IPS-15b (cell line): ENCODE measurements around the gene CFAP92.

ENCODE experiments used
- H3K27me3 ChIP-seq: one replicate; pipeline ENCODE4 v1.6.1; 2013; ENCODE audit warnings: low read length; ENCODE audit not compliant: control insufficient read depth, insufficient read depth
- H3K36me3 ChIP-seq: one replicate; pipeline ENCODE4 v1.6.1; 2013; ENCODE audit warnings: low read length; ENCODE audit not compliant: control insufficient read depth, insufficient read depth
- H3K4me1 ChIP-seq: one replicate; pipeline ENCODE4 v1.6.1; 2013; ENCODE audit warnings: mild to moderate bottlenecking, low read length; ENCODE audit not compliant: control insufficient read depth, insufficient read depth
- H3K4me3 ChIP-seq: one replicate; pipeline ENCODE4 v1.5.1; 2013; ENCODE audit warnings: low read depth, low read length
- H3K9ac ChIP-seq: one replicate; pipeline ENCODE4 v1.6.1; 2013; ENCODE audit warnings: low read depth, mild to moderate bottlenecking, low read length
- H3K9me3 ChIP-seq: one replicate; pipeline ENCODE4 v1.6.1; 2013; ENCODE audit warnings: mild to moderate bottlenecking, low read length; ENCODE audit not compliant: control insufficient read depth, insufficient read depth

CFAP92 gene

DNA sequence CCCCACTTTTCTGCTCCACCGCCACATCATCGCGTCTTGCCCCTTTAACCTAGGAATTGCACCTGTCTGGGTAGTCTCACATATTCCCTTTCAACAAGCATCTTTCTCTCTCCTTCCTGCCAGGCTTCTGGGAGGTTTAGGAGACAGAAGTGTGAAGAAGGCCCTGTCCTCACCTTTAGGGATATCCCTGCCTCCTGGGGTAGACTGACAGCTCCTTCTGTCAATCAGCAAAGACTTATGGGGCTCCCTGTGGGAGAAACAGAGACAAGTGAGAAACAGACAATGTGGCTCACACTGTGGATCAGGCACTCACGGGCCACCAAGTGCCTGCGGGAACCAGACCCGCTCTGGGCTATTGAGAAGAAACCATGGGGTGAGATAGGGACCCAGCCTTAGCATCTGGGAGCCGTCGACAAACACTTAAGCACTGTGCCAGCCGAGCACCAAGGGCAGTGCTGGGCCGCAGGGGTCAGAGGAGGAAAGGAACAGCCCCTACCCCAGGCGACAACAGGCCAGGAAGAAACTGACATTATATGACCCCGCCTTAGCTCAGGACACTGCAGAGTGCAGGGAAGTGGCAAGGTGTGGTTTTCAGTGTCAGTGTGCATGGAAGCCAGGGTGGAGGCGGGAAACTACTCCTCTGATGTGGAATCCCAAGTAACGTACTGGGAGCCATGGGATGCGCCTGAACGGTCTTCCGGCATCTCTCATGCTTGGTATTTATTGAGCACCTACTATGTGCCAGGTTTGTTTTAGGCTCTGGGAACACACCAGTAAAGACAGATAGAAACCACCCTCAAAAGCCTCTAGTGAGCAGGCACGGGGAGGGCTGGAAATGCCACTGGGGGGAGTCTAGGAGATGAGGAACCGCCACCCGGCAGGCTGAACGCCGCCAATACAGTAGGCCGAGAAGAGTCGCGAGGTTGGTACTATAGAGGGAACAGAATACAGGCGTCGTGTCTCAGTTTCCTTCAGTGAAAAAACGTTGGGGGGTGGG is 9.0 kb upstream of the CFAP92 start:
- no peaks in the 10 kb centered on the region for H3K36me3 ChIP-seq
- H3K9me3 ChIP-seq, result no peaks in the 10 kb centered on the region
- H3K4me3 ChIP-seq, result peak overlapping the region; percentile 75
- peaks cover 94% of the 10 kb centered on the region for H3K27me3 ChIP-seq
- no peak overlapping the region for H3K9ac ChIP-seq
- H3K4me1 ChIP-seq, result peaks cover 15% of the 10 kb centered on the region

- H3K36me3 ChIP-seq, result no peaks in the 10 kb centered on the region
- peaks cover 15% of the 10 kb centered on the region for H3K4me1 ChIP-seq
- peak overlapping the region; percentile 75 for H3K4me3 ChIP-seq
- no peaks in the 10 kb centered on the region for H3K9me3 ChIP-seq
- no peak overlapping the region for H3K9ac ChIP-seq
- H3K27me3 ChIP-seq, result peaks cover 95% of the 10 kb centered on the region
These were observed 8.1 kb upstream of the CFAP92 start for GRCh38 chr3:129001806-129002572.

- Histone ChIP-seq H3K4me1 (peaks cover 15% of the 10 kb centered on the region), H3K27me3 (peaks cover 96% of the 10 kb centered on the region), H3K9me3 (no peaks in the 10 kb centered on the region), H3K9ac (no peak within 1 kb of the TSS), H3K4me3 (peak within 1 kb of the TSS; percentile 75), H3K36me3 (no peaks in the 10 kb centered on the region)
These were observed 7.4 kb upstream of the CFAP92 start, which contains the start of gene EFCC1 for GRCh38 chr3:129001101-129001805. EFCC1 (plus strand) TSS chr3:129001304; CDS start chr3:129001629, 325 bp downstream.

GRCh38 chr3:129000742-129001100 is 6.8 kb upstream of the CFAP92 start:
- Histone ChIP-seq H3K27me3 (peaks cover 96% of the 10 kb centered on the region), H3K4me3 (peak overlapping the region; percentile 75), H3K9ac (no peak overlapping the region), H3K36me3 (no peaks in the 10 kb centered on the region), H3K4me1 (peaks cover 15% of the 10 kb centered on the region), H3K9me3 (no peaks in the 10 kb centered on the region)

- Histone ChIP-seq H3K4me1 (peaks cover 15% of the 10 kb centered on the region), H3K27me3 (peaks cover 96% of the 10 kb centered on the region), H3K9me3 (no peaks in the 10 kb centered on the region), H3K4me3 (no peak overlapping the region), H3K9ac (no peak overlapping the region), H3K36me3 (no peaks in the 10 kb centered on the region)
These were observed 5.2 kb upstream of the CFAP92 start for GRCh38 chr3:128999102-128999501.

DNA sequence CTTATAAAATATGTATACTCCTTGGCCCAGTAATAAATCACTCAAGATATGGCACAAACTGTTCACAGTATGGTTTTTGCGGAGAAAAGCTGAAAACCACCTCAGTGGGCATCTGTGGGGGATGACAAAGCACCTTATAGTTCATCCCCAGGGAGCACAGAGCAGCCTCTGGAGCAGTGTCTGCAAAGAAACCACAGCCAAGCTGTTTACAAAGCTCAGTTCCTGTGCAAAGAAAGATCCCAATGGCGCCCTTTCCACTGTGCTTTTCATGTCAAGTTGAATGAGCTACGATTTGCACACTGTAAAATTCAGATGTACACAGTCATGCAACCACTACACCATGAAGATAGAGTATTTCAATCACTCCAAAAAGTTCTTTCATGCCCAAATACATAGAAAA is 4.7 kb upstream of the CFAP92 start:
- Histone ChIP-seq H3K4me3 (no peak overlapping the region), H3K27me3 (peaks cover 91% of the 10 kb centered on the region), H3K4me1 (peaks cover 15% of the 10 kb centered on the region)

DNA sequence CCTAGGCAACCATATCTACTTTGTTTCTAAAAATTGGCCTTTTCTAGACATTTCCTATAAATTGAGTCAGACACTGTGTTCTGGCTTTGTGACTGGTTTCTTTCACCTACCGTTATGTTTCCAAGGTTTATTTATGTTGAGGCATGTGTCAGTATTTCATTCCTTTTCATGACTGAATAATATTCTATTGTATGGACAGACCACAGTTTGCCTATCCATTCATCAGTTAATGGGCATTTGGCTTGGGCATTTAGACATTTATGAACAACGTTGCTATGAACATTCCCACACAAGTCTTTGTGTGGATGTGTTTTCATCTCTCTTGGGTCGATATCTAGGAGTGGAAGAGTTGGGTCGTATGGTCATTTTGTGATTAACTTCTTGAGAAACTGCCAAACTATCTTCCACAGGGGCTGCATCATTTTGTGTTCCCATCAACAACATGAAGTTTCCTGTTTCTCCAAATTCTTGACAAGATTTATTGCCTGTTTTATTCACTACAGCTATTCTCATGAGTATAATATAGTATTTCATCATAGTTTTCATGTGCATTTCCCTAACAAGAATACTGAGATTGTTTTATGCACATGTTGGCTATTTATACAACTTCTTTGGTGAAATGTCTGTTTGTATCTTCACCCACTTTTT is 3.7 kb upstream of the CFAP92 start:
- peaks cover 91% of the 10 kb centered on the region for H3K27me3 ChIP-seq

More for the DNA sequence above, 4.7 kb upstream of the CFAP92 start:
- Histone ChIP-seq H3K36me3 (no peaks in the 10 kb centered on the region), H3K9me3 (no peaks in the 10 kb centered on the region), H3K9ac (no peak overlapping the region)

GRCh38 chr3:128996726-128997125 is 2.9 kb upstream of the CFAP92 start:
- Histone ChIP-seq H3K27me3 (peaks cover 89% of the 10 kb centered on the region), H3K4me1 (peaks cover 20% of the 10 kb centered on the region), H3K9ac (no peak overlapping the region), H3K4me3 (no peak overlapping the region), H3K9me3 (no peaks in the 10 kb centered on the region), H3K36me3 (no peaks in the 10 kb centered on the region)

More for the DNA sequence above, 3.7 kb upstream of the CFAP92 start:
- Histone ChIP-seq H3K9me3 (no peaks in the 10 kb centered on the region), H3K4me3 (no peak overlapping the region), H3K4me1 (peaks cover 20% of the 10 kb centered on the region), H3K9ac (no peak overlapping the region), H3K36me3 (no peaks in the 10 kb centered on the region)

- H3K27me3 ChIP-seq, result peaks cover 88% of the 10 kb centered on the region
- no peak overlapping the region for H3K9ac ChIP-seq
- no peaks in the 10 kb centered on the region for H3K9me3 ChIP-seq
- no peak overlapping the region for H3K4me3 ChIP-seq
- H3K4me1 ChIP-seq, result peaks cover 20% of the 10 kb centered on the region
- no peaks in the 10 kb centered on the region for H3K36me3 ChIP-seq
These were observed 2.3 kb upstream of the CFAP92 start for GRCh38 chr3:128996200-128996599.

DNA sequence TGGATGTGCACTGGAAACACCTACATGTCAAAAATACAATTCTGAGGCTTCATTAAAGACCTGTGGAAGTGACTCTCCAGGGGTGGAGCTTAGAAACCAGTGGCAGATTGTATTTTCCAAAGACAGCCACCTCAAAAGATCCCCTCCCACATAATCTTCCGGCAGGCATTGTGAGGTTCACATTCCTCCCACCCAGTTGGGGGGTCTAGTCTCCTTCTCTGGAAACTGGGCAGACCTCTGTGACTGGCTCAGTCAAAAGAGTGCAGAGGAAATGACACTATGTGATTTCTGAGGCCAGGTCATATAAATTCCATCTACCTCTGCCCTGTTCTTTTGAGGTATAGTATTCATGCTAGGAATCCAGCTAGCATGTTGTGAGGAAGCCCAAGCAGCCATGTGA is 1.9 kb upstream of the CFAP92 start:
- no peak overlapping the region for H3K4me3 ChIP-seq
- H3K9me3 ChIP-seq, result no peaks in the 10 kb centered on the region
- H3K4me1 ChIP-seq, result peaks cover 20% of the 10 kb centered on the region
- no peaks in the 10 kb centered on the region for H3K36me3 ChIP-seq
- peaks cover 84% of the 10 kb centered on the region for H3K27me3 ChIP-seq
- H3K9ac ChIP-seq, result no peak overlapping the region
